Caco-2 (cell line): ENCODE measurements around the gene RIN3. TPM values are rescaled to one million over a fixed set of nuclear protein-coding genes. Genes with fewer than 3 reads are reported as not detected.

Experiments used
- BruUV-seq: library from RNA; stranded (reverse); fragments of 400-500 nt; replicated peaks from 2 replicates; lab custom pipeline; 2021; lab: Mats Ljungman, UMichigan
- CTCF ChIA-PET: fragments of 300-600 bp; sonication (Branson Sonifier 250); formaldehyde crosslinking; loops from one replicate; lab custom pipeline; 2022; ENCODE audit warnings: antibody characterized with exemption; lab: Charles Lee
- POLR2A ChIA-PET: fragments of 300-600 bp; sonication (Branson Sonifier 250); formaldehyde crosslinking; loops from one replicate; lab custom pipeline; 2022; ENCODE audit warnings: antibody characterized with exemption; lab: Charles Lee
- DNase-seq, 2 experiments: peaks; one replicate each; pipeline versions ENCODE4 v3.0.0 to v3.0.0-alpha.2; 2020 to 2022
- H3K27me3 ChIP-seq: replicated peaks from 2 replicates; pipeline ENCODE4 v1.6.0; 2011; ENCODE audit warnings: low read length; ENCODE audit not compliant: control insufficient read depth, insufficient read depth
- H3K36me3 ChIP-seq: 2 replicates; pipeline ENCODE4 v1.5.1; 2011; ENCODE audit warnings: low read length; ENCODE audit not compliant: control insufficient read depth, insufficient read depth
- H3K4me1 ChIP-seq: fragments of 250-450 bp; sonication (Bioruptor Pico); 2 replicates; pipeline ENCODE4 v1.5.1; 2020; ENCODE audit warnings: mild to moderate bottlenecking
- H3K4me3 ChIP-seq: 2 replicates; pipeline ENCODE4 v1.5.1; 2011; ENCODE audit warnings: low read depth, mild to moderate bottlenecking, control low read depth, low read length
- H3K9me3 ChIP-seq: fragments of 250-450 bp; sonication (Bioruptor Pico); 2 replicates; pipeline ENCODE4 v1.5.1; 2020; ENCODE audit warnings: mild to moderate bottlenecking, moderate library complexity
- H3K27ac Mint-ChIP-seq: one replicate; pipeline ENCODE4 v1.8.0; 2022; ENCODE audit warnings: mixed read lengths; ENCODE audit not compliant: unreplicated experiment
- H3K27me3 Mint-ChIP-seq: one replicate; pipeline ENCODE4 v1.8.0; 2022; ENCODE audit warnings: mixed read lengths; ENCODE audit not compliant: insufficient read depth, unreplicated experiment
- H3K36me3 Mint-ChIP-seq: one replicate; pipeline ENCODE4 v1.8.0; 2022; ENCODE audit warnings: mild to moderate bottlenecking, mixed read lengths; ENCODE audit not compliant: insufficient read depth, unreplicated experiment
- H3K4me1 Mint-ChIP-seq: one replicate; pipeline ENCODE4 v1.8.0; 2022; ENCODE audit warnings: low read depth, mixed read lengths; ENCODE audit not compliant: unreplicated experiment
- H3K4me3 Mint-ChIP-seq: one replicate; pipeline ENCODE4 v1.8.0; 2022; ENCODE audit warnings: mild to moderate bottlenecking, moderate library complexity, mixed read lengths; ENCODE audit not compliant: unreplicated experiment
- H3K9me3 Mint-ChIP-seq: one replicate; pipeline ENCODE4 v1.8.0; 2022; ENCODE audit warnings: mixed read lengths; ENCODE audit not compliant: unreplicated experiment
- intact Hi-C: fragments of 100-400 bp; cut with micrococcal nuclease; formaldehyde crosslinking; loops from one replicate; pipeline ENCODE4 v1.10.0; 2022; ENCODE audit not compliant: unreplicated experiment
- total RNA-seq: library from RNA; stranded (reverse); gene quantifications from 2 replicates; pipeline ENCODE4 v1.2.3, GENCODE V29; 2022
- TF ChIP-seq, protein P1 (sequence below), 2 experiments: fragments of 200-600 bp in 1 of 2; IDR thresholded peaks; 1 replicate in 1 of 2; 2 replicates in 1 of 2; pipeline versions ENCODE4 v1.5.1 to v1.8.0; 2011 to 2022; ENCODE audit warnings: antibody characterized with exemption in 1 of 2, control low read depth in 1 of 2, inconsistent platforms in 1 of 2, low read depth in 1 of 2, low read length in 1 of 2, mild to moderate bottlenecking in 1 of 2, moderate library complexity in 1 of 2; ENCODE audit not compliant: insufficient read depth in 1 of 2, severe bottlenecking in 1 of 2, unreplicated experiment in 1 of 2

Gene RIN3
- total RNA-seq, 1 experiment from 2014 or later: 20.7 TPM

GRCh38 chr14:92631098-92631497 lies 117.5 kb downstream of the RIN3 start:
- Mint-ChIP-seq H3K27ac (no peak overlapping the region), H3K27me3 (no peaks in the 10 kb centered on the region), H3K9me3 (peaks cover 20% of the 10 kb centered on the region), H3K36me3 (peaks cover 17% of the 10 kb centered on the region), H3K4me1 (no peaks in the 10 kb centered on the region), H3K4me3 (no peak overlapping the region)
- no peaks in the 10 kb centered on the region for H3K27me3 ChIP-seq
- no peak overlapping the region for H3K4me3 ChIP-seq
- ChIA-PET CTCF (no interaction called here), POLR2A (no interaction called here)
- H3K36me3 ChIP-seq: no peaks in the 10 kb centered on the region
- intact Hi-C loops: no loop called here
- TF ChIP-seq, protein P1, sequence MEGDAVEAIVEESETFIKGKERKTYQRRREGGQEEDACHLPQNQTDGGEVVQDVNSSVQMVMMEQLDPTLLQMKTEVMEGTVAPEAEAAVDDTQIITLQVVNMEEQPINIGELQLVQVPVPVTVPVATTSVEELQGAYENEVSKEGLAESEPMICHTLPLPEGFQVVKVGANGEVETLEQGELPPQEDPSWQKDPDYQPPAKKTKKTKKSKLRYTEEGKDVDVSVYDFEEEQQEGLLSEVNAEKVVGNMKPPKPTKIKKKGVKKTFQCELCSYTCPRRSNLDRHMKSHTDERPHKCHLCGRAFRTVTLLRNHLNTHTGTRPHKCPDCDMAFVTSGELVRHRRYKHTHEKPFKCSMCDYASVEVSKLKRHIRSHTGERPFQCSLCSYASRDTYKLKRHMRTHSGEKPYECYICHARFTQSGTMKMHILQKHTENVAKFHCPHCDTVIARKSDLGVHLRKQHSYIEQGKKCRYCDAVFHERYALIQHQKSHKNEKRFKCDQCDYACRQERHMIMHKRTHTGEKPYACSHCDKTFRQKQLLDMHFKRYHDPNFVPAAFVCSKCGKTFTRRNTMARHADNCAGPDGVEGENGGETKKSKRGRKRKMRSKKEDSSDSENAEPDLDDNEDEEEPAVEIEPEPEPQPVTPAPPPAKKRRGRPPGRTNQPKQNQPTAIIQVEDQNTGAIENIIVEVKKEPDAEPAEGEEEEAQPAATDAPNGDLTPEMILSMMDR (IDR thresholded peaks at IDR 0.05; ENCODE audit: insufficient read depth in 1 of 2, low read depth in 1 of 2, low read length in 1 of 2, severe bottlenecking in 1 of 2, unreplicated experiment in 1 of 2): no peak
- DNase-seq: no peak
- no TSS peak for BruUV-seq
- no peaks in the 10 kb centered on the region for H3K4me1 ChIP-seq
- peaks cover 6% of the 10 kb centered on the region for H3K9me3 ChIP-seq

DNA sequence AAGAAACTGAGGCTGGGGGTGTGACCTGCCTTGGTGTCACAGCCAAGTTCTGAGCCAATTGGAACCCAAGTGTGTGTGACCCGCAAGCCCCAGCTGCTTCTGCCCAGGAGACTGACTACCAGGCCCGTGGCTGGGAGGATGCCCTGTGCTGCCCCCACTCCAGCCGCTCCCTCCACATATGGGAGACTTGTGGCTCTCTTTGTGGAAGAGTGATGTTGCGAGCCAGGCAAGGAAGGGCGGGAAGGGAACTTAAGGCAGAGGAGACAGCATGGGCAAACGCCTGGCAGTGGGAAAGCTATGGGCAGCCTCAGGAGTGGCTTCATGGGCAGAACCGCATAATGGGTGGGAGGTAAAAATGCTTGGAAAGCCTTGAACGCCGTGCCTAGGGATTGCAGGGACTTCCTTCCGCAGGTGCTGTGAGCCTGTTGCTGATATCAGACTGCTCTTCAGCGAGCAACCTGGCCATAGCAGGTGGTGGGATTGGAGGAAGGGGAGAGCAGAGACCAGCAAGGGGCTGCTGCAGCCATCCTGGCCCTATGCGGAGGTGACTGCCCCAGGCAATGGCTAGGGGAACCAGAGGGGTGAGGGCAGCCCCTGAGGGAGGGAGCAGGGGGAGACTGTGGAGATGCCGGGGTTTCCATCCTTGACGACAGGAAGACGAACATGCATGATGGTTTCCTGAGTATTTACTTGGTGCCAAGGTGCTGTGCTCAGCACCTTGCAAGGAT lies 119.1 kb downstream of the RIN3 start:
- Mint-ChIP-seq H3K9me3 (peaks cover 4% of the 10 kb centered on the region), H3K36me3 (peaks cover 6% of the 10 kb centered on the region), H3K4me1 (no peaks in the 10 kb centered on the region), H3K4me3 (no peak overlapping the region), H3K27ac (no peak overlapping the region), H3K27me3 (no peaks in the 10 kb centered on the region)
- no peaks in the 10 kb centered on the region for H3K36me3 ChIP-seq
- no peaks in the 10 kb centered on the region for H3K9me3 ChIP-seq
- ChIA-PET CTCF (no interaction called here), POLR2A (no interaction called here)
- H3K4me1 ChIP-seq: no peaks in the 10 kb centered on the region
- intact Hi-C loops: no loop called here
- H3K27me3 ChIP-seq: no peaks in the 10 kb centered on the region
- TF ChIP-seq, protein P1 (IDR thresholded peaks at IDR 0.05; ENCODE audit: insufficient read depth in 1 of 2, low read depth in 1 of 2, low read length in 1 of 2, severe bottlenecking in 1 of 2, unreplicated experiment in 1 of 2): no peak
- H3K4me3 ChIP-seq: no peak overlapping the region
- no peak for DNase-seq
- BruUV-seq: no TSS peak

DNA sequence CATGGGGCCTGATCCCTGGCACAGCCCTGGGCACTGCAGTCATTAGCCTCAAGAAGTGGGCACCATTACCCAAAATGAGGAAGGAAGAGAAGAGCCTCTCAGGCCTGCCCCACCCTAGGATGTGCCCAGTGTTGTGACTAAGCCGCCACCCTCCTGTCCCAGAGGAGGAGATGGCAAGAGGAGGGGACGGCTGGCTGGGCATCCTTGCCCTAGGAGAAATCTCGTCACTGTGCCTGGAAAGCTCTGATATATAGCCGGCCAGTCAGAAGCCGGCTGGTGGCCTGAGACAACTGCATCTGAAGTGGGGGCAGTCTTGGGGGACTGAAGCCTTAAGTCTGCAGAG lies 119.7 kb downstream of the RIN3 start:
- no peak overlapping the region for H3K4me3 Mint-ChIP-seq
- Histone ChIP-seq H3K27me3 (no peaks in the 10 kb centered on the region), H3K4me1 (no peaks in the 10 kb centered on the region), H3K4me3 (no peak overlapping the region), H3K36me3 (no peaks in the 10 kb centered on the region), H3K9me3 (no peaks in the 10 kb centered on the region)
- no peak for DNase-seq
- intact Hi-C loops: no loop called here
- no peaks in the 10 kb centered on the region for H3K27me3 Mint-ChIP-seq
- no TSS peak for BruUV-seq
- TF ChIP-seq, protein P1 (IDR thresholded peaks at IDR 0.05; ENCODE audit: insufficient read depth in 1 of 2, low read depth in 1 of 2, low read length in 1 of 2, severe bottlenecking in 1 of 2, unreplicated experiment in 1 of 2): no peak
- H3K9me3 Mint-ChIP-seq: no peaks in the 10 kb centered on the region
- no peak overlapping the region for H3K27ac Mint-ChIP-seq
- ChIA-PET CTCF (no interaction called here), POLR2A (no interaction called here)
- H3K36me3 Mint-ChIP-seq: peaks cover 6% of the 10 kb centered on the region
- H3K4me1 Mint-ChIP-seq: no peaks in the 10 kb centered on the region
